ENCODE measurements around the gene GSTO2. TPM values are rescaled to one million over a fixed set of nuclear protein-coding genes. Genes with fewer than 3 reads are reported as not detected.
A peak's percentile ranks its signal among the peaks of the same experiment; 100 is the strongest.

Gene GSTO2
- total RNA-seq, 1 donor from 2014 or later, result 0.58 TPM

- no peak for DNase-seq (ENCODE audit: low read depth, low spot score)
- H3K9me3 Mint-ChIP-seq, result peaks cover 4% of the 10 kb centered on the region
- H3K4me1 Mint-ChIP-seq, result peaks cover 8% of the 10 kb centered on the region
- peak overlapping the region; percentile 35 for H3K27ac Mint-ChIP-seq (ENCODE audit: unreplicated experiment)
- TF ChIP-seq CTCF (conservative IDR thresholded peaks at IDR 0.05), result no peak
- peaks cover 38% of the 10 kb centered on the region for H3K27me3 Mint-ChIP-seq (ENCODE audit: low read depth)
- no peaks in the 10 kb centered on the region for H3K36me3 Mint-ChIP-seq (ENCODE audit: low read depth)
- peak overlapping the region; percentile 95 for H3K4me3 Mint-ChIP-seq
Measured at GRCh38 chr10:104232613-104233102, 36.3 kb upstream of the GSTO2 start.

GRCh38 chr10:104233817-104234216, 35.2 kb upstream of the GSTO2 start:
- no peak for DNase-seq (ENCODE audit: low read depth, low spot score)
- H3K36me3 Mint-ChIP-seq (ENCODE audit: low read depth), result no peaks in the 10 kb centered on the region
- H3K27me3 Mint-ChIP-seq (ENCODE audit: low read depth), result peaks cover 39% of the 10 kb centered on the region
- peaks cover 8% of the 10 kb centered on the region for H3K4me1 Mint-ChIP-seq
- TF ChIP-seq CTCF (conservative IDR thresholded peaks at IDR 0.05), result no peak
- peaks cover 6% of the 10 kb centered on the region for H3K9me3 Mint-ChIP-seq
- H3K4me3 Mint-ChIP-seq, result peak overlapping the region; percentile 74
- H3K27ac Mint-ChIP-seq (ENCODE audit: unreplicated experiment), result no peak overlapping the region

- Mint-ChIP-seq H3K27me3 (ENCODE audit: low read depth) (peaks cover 41% of the 10 kb centered on the region), H3K4me3 (no peak overlapping the region), H3K9me3 (peaks cover 6% of the 10 kb centered on the region), H3K27ac (ENCODE audit: unreplicated experiment) (no peak overlapping the region), H3K36me3 (ENCODE audit: low read depth) (no peaks in the 10 kb centered on the region), H3K4me1 (peaks cover 8% of the 10 kb centered on the region)
- DNase-seq (ENCODE audit: low read depth, low spot score), result no peak
- no peak for TF ChIP-seq CTCF (conservative IDR thresholded peaks at IDR 0.05)
Measured at GRCh38 chr10:104234934-104235333, 34.0 kb upstream of the GSTO2 start.

DNA sequence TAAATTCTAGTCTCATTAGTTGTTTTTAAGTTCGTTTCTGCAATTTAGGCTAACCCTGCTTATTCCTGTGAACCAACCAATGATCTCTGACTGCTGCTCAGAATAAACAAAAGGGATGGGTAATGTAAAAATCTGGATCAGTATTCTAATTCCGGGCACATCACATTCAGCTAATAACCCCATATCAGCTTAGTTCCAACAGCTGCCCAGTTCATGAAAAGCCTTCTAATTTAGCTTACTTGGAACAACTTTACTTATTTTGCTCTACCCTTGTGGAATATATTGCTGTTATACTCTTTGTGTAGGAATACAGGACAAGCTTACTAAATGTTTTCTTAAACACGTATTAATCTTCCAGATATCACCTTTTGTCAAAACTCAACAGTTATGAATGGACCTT, 33.2 kb upstream of the GSTO2 start:
- H3K27ac Mint-ChIP-seq (ENCODE audit: unreplicated experiment), result no peak overlapping the region
- peaks cover 8% of the 10 kb centered on the region for H3K4me1 Mint-ChIP-seq
- H3K4me3 Mint-ChIP-seq, result no peak overlapping the region
- H3K36me3 Mint-ChIP-seq (ENCODE audit: low read depth), result no peaks in the 10 kb centered on the region
- DNase-seq (ENCODE audit: low read depth, low spot score), result no peak
- peaks cover 6% of the 10 kb centered on the region for H3K9me3 Mint-ChIP-seq
- peaks cover 41% of the 10 kb centered on the region for H3K27me3 Mint-ChIP-seq (ENCODE audit: low read depth)
- TF ChIP-seq CTCF (conservative IDR thresholded peaks at IDR 0.05), result no peak

DNA sequence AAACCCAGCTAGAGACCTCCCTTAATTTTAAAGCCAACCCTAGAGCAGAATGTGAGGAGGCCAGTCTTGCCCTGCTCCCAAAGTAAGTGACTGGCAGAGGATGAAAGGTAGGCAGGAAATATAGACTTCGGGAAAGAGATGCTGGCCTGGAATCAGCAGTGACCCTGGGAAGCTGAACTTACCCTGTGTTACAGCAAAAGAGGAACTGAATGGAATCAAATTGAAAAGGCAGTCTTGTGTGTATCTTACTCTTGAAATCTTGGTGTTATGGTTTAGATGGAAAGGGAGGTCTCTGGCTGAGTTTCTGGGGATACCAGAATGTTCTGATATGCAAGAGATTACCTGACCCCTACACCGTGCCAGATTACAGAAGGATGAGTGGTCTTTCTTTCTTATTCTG, 28.9 kb upstream of the GSTO2 start:
- H3K4me1 Mint-ChIP-seq, result peaks cover 6% of the 10 kb centered on the region
- peaks cover 2% of the 10 kb centered on the region for H3K9me3 Mint-ChIP-seq
- peak overlapping the region; percentile 44 for H3K27ac Mint-ChIP-seq (ENCODE audit: unreplicated experiment)
- TF ChIP-seq CTCF (conservative IDR thresholded peaks at IDR 0.05), result no peak
- no peak for DNase-seq (ENCODE audit: low read depth, low spot score)
- H3K4me3 Mint-ChIP-seq, result no peak overlapping the region
- peaks cover 26% of the 10 kb centered on the region for H3K27me3 Mint-ChIP-seq (ENCODE audit: low read depth)
- H3K36me3 Mint-ChIP-seq (ENCODE audit: low read depth), result no peaks in the 10 kb centered on the region
